HEK293 (cell line): Measurements from ENCODE around the gene MLKL.

Source experiments
- CTCF ChIP-seq: fragments of 450-650 bp; formaldehyde crosslinking; IDR thresholded peaks from 2 replicates; pipeline ENCODE4 v1.5.1; 2016; ENCODE audit warnings: missing biosample characterization, missing genetic modification characterization
- TRIM28 ChIP-seq: IDR thresholded peaks from 2 replicates; pipeline ENCODE4 v1.6.1; 2011; ENCODE audit warnings: low read length, control low read depth, borderline replicate concordance
- ZFP41 ChIP-seq: fragments of 450-650 bp; formaldehyde crosslinking; IDR thresholded peaks from 2 replicates; pipeline ENCODE4 v1.5.1; 2016; ENCODE audit warnings: missing biosample characterization, missing genetic modification characterization, borderline replicate concordance
- ZNF274 ChIP-seq, 2 experiments: fragments of 200-500 bp in 1 of 2; fragments of 450-650 bp in 1 of 2; sonication (Bioruptor generic) in 1 of 2; formaldehyde crosslinking in 1 of 2; IDR thresholded peaks; 2 replicates each; pipeline versions ENCODE4 v1.5.1 to v1.6.1; 2014 to 2016; ENCODE audit warnings: borderline replicate concordance in 1 of 2, inconsistent platforms in 1 of 2, low read length in 1 of 2, missing biosample characterization in 1 of 2, missing genetic modification characterization in 1 of 2
- TF ChIP-seq, protein P1 (sequence below): fragments of 450-650 bp; formaldehyde crosslinking; conservative IDR thresholded peaks from 2 replicates; pipeline ENCODE4 v1.5.1; 2016; ENCODE audit warnings: low read depth, missing biosample characterization, missing genetic modification characterization

GRCh38 chr16:74700438-74701225, at the start of gene MLKL:
- TF ChIP-seq ZFP41 (no peak), ZNF274 (IDR thresholded peaks at IDR 0.05; ENCODE audit: low read length) (no peak), ZNF274 (tag by site-specific recombination; IDR thresholded peaks at IDR 0.05; ENCODE audit: borderline replicate concordance) (no peak), TRIM28 (no peak), CTCF (tag by site-specific recombination) (peak; percentile 90)
- TF ChIP-seq, protein P1, sequence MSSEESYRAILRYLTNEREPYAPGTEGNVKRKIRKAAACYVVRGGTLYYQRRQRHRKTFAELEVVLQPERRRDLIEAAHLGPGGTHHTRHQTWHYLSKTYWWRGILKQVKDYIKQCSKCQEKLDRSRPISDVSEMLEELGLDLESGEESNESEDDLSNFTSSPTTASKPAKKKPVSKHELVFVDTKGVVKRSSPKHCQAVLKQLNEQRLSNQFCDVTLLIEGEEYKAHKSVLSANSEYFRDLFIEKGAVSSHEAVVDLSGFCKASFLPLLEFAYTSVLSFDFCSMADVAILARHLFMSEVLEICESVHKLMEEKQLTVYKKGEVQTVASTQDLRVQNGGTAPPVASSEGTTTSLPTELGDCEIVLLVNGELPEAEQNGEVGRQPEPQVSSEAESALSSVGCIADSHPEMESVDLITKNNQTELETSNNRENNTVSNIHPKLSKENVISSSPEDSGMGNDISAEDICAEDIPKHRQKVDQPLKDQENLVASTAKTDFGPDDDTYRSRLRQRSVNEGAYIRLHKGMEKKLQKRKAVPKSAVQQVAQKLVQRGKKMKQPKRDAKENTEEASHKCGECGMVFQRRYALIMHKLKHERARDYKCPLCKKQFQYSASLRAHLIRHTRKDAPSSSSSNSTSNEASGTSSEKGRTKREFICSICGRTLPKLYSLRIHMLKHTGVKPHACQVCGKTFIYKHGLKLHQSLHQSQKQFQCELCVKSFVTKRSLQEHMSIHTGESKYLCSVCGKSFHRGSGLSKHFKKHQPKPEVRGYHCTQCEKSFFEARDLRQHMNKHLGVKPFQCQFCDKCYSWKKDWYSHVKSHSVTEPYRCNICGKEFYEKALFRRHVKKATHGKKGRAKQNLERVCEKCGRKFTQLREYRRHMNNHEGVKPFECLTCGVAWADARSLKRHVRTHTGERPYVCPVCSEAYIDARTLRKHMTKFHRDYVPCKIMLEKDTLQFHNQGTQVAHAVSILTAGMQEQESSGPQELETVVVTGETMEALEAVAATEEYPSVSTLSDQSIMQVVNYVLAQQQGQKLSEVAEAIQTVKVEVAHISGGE (tag by site-specific recombination) = peak; percentile 41
